K562 (cell line): Measurements from ENCODE around the gene USP24. TPM values are rescaled to one million over a fixed set of nuclear protein-coding genes. Genes with fewer than 3 reads are reported as not detected.

ENCODE experiments used
- ATAC-seq: fragments of 200-7000 bp; cut with Tn5 transposase; 3 replicates; pipeline ENCODE4 v1.9.1; 2020; ENCODE audit warnings: moderate library complexity
- BruUV-seq: library from RNA; stranded (reverse); fragments of 400-500 nt; replicated peaks from 2 replicates; lab custom pipeline; 2021; lab: Mats Ljungman, UMichigan
- CTCF ChIA-PET: fragments of 300-600 bp; formaldehyde crosslinking; extraction: SDS; loops from one replicate; lab custom pipeline; 2021; ENCODE audit warnings: low intra/inter-chr PET ratio; lab: Yijun Ruan, JAX
- POLR2A ChIA-PET: fragments of 300-600, 350-650 bp; sonication (Branson Sonifier 250); formaldehyde crosslinking; extraction: SDS; loops from one replicate; lab custom pipeline; 2021; ENCODE audit warnings: antibody characterized with exemption, inconsistent platforms; lab: Yijun Ruan, JAX
- DNase-seq, 4 experiments: peaks; one replicate each; pipeline versions ENCODE4 v3.0.0 to v3.0.0-alpha.2; 2011 to 2018; ENCODE audit warnings: low spot score in 3 of 4, mixed read lengths in 3 of 4; ENCODE audit errors: extremely low read depth in 1 of 4
- FAIRE-seq: peaks from 2 replicates; lab custom pipeline; 2011; peaks lifted over from hg19 to GRCh38; lab: Jason Lieb, UNC
- H2AFZ ChIP-seq: 2 replicates; pipeline ENCODE4 v1.6.0; 2011; ENCODE audit warnings: low read depth, low read length, control low read depth, inconsistent platforms
- H3K27ac ChIP-seq: fragments of 200-600 bp; 3 replicates; pipeline ENCODE4 v1.8.0; 2011; ENCODE audit warnings: low read depth, mild to moderate bottlenecking, control low read depth, inconsistent platforms, low read length, moderate library complexity, mixed read lengths; ENCODE audit errors: extremely low read depth
- H3K27me3 ChIP-seq, 2 experiments: fragments of 300-600 bp in 1 of 2; 2 replicates in 1 of 2; 3 replicates in 1 of 2; pipeline versions ENCODE4 v1.6.0 to v1.8.0; 2011; ENCODE audit warnings: inconsistent platforms in 2 of 2, low read length in 2 of 2, mild to moderate bottlenecking in 1 of 2, mixed read lengths in 1 of 2, moderate library complexity in 1 of 2; ENCODE audit not compliant: control insufficient read depth in 2 of 2, insufficient read depth in 2 of 2
- H3K36me3 ChIP-seq: fragments of 300-600 bp; 3 replicates; pipeline ENCODE4 v1.8.0; 2011; ENCODE audit warnings: mild to moderate bottlenecking, low read length, inconsistent platforms; ENCODE audit not compliant: control insufficient read depth, insufficient read depth
- H3K4me1 ChIP-seq, 2 experiments: fragments of 200-600 bp in 1 of 2; replicated peaks in 1 of 2; 2 replicates in 1 of 2; 3 replicates in 1 of 2; pipeline versions ENCODE4 v1.5.1 to v1.8.0; 2011; ENCODE audit warnings: inconsistent platforms in 2 of 2, low read length in 2 of 2, mild to moderate bottlenecking in 1 of 2, mixed read lengths in 1 of 2, moderate library complexity in 1 of 2; ENCODE audit not compliant: control insufficient read depth in 2 of 2, insufficient read depth in 2 of 2
- H3K4me2 ChIP-seq: 2 replicates; pipeline ENCODE4 v1.6.1; 2011; ENCODE audit warnings: low read length, control low read depth, inconsistent platforms, mixed read lengths; ENCODE audit not compliant: insufficient read depth
- H3K4me3 ChIP-seq: fragments of 200-600 bp; sonication (generic), shearing (Covaris generic); 2 replicates; pipeline ENCODE4 v1.5.1; 2016; ENCODE audit warnings: control low read depth, inconsistent platforms
- H3K79me2 ChIP-seq: fragments of 200-600 bp; 3 replicates; pipeline ENCODE4 v1.8.0; 2011; ENCODE audit warnings: low read length, inconsistent platforms; ENCODE audit not compliant: control insufficient read depth, insufficient read depth
- H3K9ac ChIP-seq, 2 experiments: 2 replicates each; pipeline versions ENCODE4 v1.6.0 to v1.6.1; 2011; ENCODE audit warnings: low read depth in 2 of 2, low read length in 2 of 2, control low read depth in 1 of 2, inconsistent platforms in 1 of 2, mild to moderate bottlenecking in 1 of 2, mixed read lengths in 1 of 2; ENCODE audit not compliant: insufficient read depth in 1 of 2
- H3K9me1 ChIP-seq: one replicate; pipeline ENCODE4 v1.6.0; 2011; ENCODE audit warnings: inconsistent platforms, mild to moderate bottlenecking, low read length, moderate library complexity; ENCODE audit not compliant: control insufficient read depth, insufficient read depth
- H3K9me3 ChIP-seq: replicated peaks from 2 replicates; pipeline ENCODE4 v1.5.1; 2011; ENCODE audit warnings: low read depth, low read length, inconsistent platforms; ENCODE audit not compliant: control insufficient read depth, insufficient read depth
- H4K20me1 ChIP-seq: replicated peaks from 2 replicates; pipeline ENCODE4 v1.6.1; 2011; ENCODE audit warnings: low read length, inconsistent platforms, mixed read lengths; ENCODE audit not compliant: control insufficient read depth, insufficient read depth
- ARID2 ChIP-seq: fragments of 450-650 bp; IDR thresholded peaks from 2 replicates; pipeline ENCODE4 v1.6.1; 2017; ENCODE audit warnings: antibody characterized with exemption, mild to moderate bottlenecking
- BRF1 ChIP-seq: IDR thresholded peaks from 3 replicates; pipeline ENCODE4 v1.6.1; 2011; ENCODE audit warnings: borderline replicate concordance, mild to moderate bottlenecking; ENCODE audit not compliant: insufficient read length; ENCODE audit errors: extremely low read depth
- ELF1 ChIP-seq: fragments of 200-800 bp; sonication (Bioruptor generic); IDR thresholded peaks from 2 replicates; pipeline ENCODE4 v1.6.1; 2016; ENCODE audit warnings: missing genetic modification characterization, missing compliant biosample characterization
- FOXP1 ChIP-seq: sonication (generic); formaldehyde crosslinking; IDR thresholded peaks from 2 replicates; pipeline ENCODE4 v1.8.0; 2022; ENCODE audit warnings: mild to moderate bottlenecking, missing genetic modification reagents
- GTF2E2 ChIP-seq: fragments of 200-800 bp; sonication (Bioruptor generic); IDR thresholded peaks from 2 replicates; pipeline ENCODE4 v1.6.1; 2016; ENCODE audit warnings: missing genetic modification characterization, missing compliant biosample characterization
- GTF2F1 ChIP-seq: IDR thresholded peaks from 2 replicates; pipeline ENCODE4 v1.6.1; 2011; ENCODE audit warnings: low read depth, low read length, improper control_type of control experiment
- KAT2B ChIP-seq: IDR thresholded peaks from one replicate; pipeline ENCODE4 v1.6.1; 2012; ENCODE audit warnings: low read depth, mild to moderate bottlenecking, control low read depth, inconsistent platforms, low read length, moderate library complexity
- KAT8 ChIP-seq: fragments of 450-650 bp; IDR thresholded peaks from 2 replicates; pipeline ENCODE4 v1.6.1; 2016; ENCODE audit warnings: low read depth, mild to moderate bottlenecking
- KDM4B ChIP-seq, 2 experiments: fragments of 450-650 bp in 1 of 2; sonication (generic) in 1 of 2; IDR thresholded peaks; 2 replicates each; pipeline ENCODE4 v1.6.1; 2016 to 2017; ENCODE audit warnings: borderline replicate concordance in 2 of 2, antibody characterized with exemption in 1 of 2, low read depth in 1 of 2, mild to moderate bottlenecking in 1 of 2
- KLF1 ChIP-seq: fragments of 450-650 bp; IDR thresholded peaks from 2 replicates; pipeline ENCODE4 v1.6.1; 2016; ENCODE audit warnings: missing genetic modification characterization, missing compliant biosample characterization
- MEF2A ChIP-seq: IDR thresholded peaks from 2 replicates; pipeline ENCODE4 v1.6.1; 2011; ENCODE audit warnings: low read depth, mild to moderate bottlenecking, low read length, moderate library complexity; ENCODE audit not compliant: control insufficient read depth
- SIRT6 ChIP-seq: IDR thresholded peaks from one replicate; pipeline ENCODE4 v1.6.1; 2012; ENCODE audit warnings: low read depth, mild to moderate bottlenecking, control low read depth, inconsistent platforms, low read length, moderate library complexity
- SMAD2 ChIP-seq: fragments of 150-350 bp; IDR thresholded peaks from 2 replicates; pipeline ENCODE4 v1.6.1; 2014; ENCODE audit warnings: low read depth, mild to moderate bottlenecking, low read length
- STAT5B ChIP-seq: fragments of 250-450 bp; sonication (Bioruptor Pico); IDR thresholded peaks from 2 replicates; pipeline ENCODE4 v1.8.0; 2021; ENCODE audit warnings: mild to moderate bottlenecking, inconsistent platforms
- SUPT5H ChIP-seq: fragments of 450-650 bp; IDR thresholded peaks from 2 replicates; pipeline ENCODE4 v1.6.1; 2016
- TBP ChIP-seq: optimal IDR thresholded peaks from 2 replicates; pipeline ENCODE3; 2011; ENCODE audit warnings: low read depth, low read length, improper control_type of control experiment
- ZBTB8A ChIP-seq: fragments of 450-650 bp; IDR thresholded peaks from 2 replicates; pipeline ENCODE4 v1.6.1; 2018; ENCODE audit warnings: mild to moderate bottlenecking, moderate library complexity; ENCODE audit not compliant: partially characterized antibody
- ZC3H8 ChIP-seq: fragments of 450-650 bp; IDR thresholded peaks from 2 replicates; pipeline ENCODE4 v1.6.1; 2017
- ZNF121 ChIP-seq: sonication (generic); formaldehyde crosslinking; conservative IDR thresholded peaks from 2 replicates; pipeline ENCODE4 v1.8.0; 2022; ENCODE audit warnings: missing genetic modification reagents
- WGBS: fragments of 100-300 bp; shearing (Covaris generic); methylation state at CpG from one replicate; pipeline ENCODE4 v1.1.6; 2016; ENCODE audit warnings: low coverage, mixed read lengths; ENCODE audit not compliant: insufficient coverage; ENCODE audit errors: missing lambda C conversion rate; 5-methylcytosine and 5-hydroxymethylcytosine counted together
- in situ Hi-C: fragments of 300-500 bp; cut with MboI; formaldehyde crosslinking; loops from 4 replicates; pipeline ENCODE4 v1.15.0; 2018; ENCODE audit warnings: inconsistent platforms, mixed read lengths
- intact Hi-C: fragments of 100-400 bp; cut with micrococcal nuclease; formaldehyde crosslinking; loops from 2 replicates; pipeline ENCODE4 v1.14.2; 2022
- polyA plus RNA-seq, 8 experiments: library from polyadenylated mRNA; depleted of rRNA in 4 of 8; stranded (reverse) in 5 of 8; unstranded in 3 of 8; fragments of >200 nt; fragmentation: Nextera tagmentation in 2 of 8; fragmentation: Illumina TruSeq in 1 of 8; extraction: Ambion mirVana in 2 of 8; extraction: Trizol in 1 of 8; gene quantifications; 2 replicates each; pipeline versions ENCODE4 v1.2.1 to v1.2.3, GENCODE V29; 2011 to 2014; ENCODE audit warnings: inconsistent platforms in 1 of 8, missing spikeins in 1 of 8
- total RNA-seq, 7 experiments: library from RNA; depleted of rRNA in 6 of 7; stranded (reverse); fragments of >200 nt in 6 of 7; fragmentation: Illumina TruSeq in 2 of 7; extraction: Trizol in 2 of 7; gene quantifications; 2 replicates each; pipeline versions ENCODE4 v1.2.1 to v1.2.3, GENCODE V29; 2011 to 2021; ENCODE audit warnings: low replicate concordance in 1 of 7

USP24 gene
- total and polyA plus RNA-seq, 9 of the 15 experiments (the other 6 are each of a cell fraction or from before 2014, with no cell fraction given): 7.7 to 62.6 (median 36.8) TPM

DNA sequence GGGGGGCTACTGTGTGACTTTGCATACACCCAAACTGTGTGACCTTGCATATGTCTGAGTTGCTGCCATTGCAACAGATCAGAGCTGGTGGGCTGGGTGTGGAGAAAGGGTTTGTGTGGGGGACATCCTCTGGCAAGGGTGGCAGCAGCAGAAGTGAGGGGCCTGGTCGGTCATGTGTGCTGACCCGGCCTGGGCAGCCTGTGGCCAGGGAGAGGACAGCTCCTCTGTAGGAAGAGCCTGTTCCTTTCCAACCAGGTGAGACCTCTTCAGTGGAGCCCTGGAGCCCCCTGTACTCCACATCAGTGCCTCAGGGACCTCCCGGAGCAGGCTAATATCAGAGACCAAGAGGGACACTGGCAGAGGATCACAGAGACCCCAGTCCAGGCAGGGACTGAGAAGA lies 167.6 kb downstream of the USP24 start:
- TF ChIP-seq ZBTB8A: no peak
- no peak for TF ChIP-seq SIRT6
- no peak for TF ChIP-seq ZNF121
- TF ChIP-seq KAT2B: no peak
- no peak for TF ChIP-seq KAT8
- no peak for TF ChIP-seq TBP
- TF ChIP-seq ARID2: no peak
- no peak for TF ChIP-seq BRF1
- TF ChIP-seq SUPT5H: no peak
- no peak for TF ChIP-seq KLF1 (tag)
- no peak for TF ChIP-seq GTF2F1
- TF ChIP-seq KDM4B (IDR thresholded peaks at IDR 0.05; ENCODE audit: borderline replicate concordance in 2 of 2, low read depth in 1 of 2): no peak
- no peak for TF ChIP-seq ELF1 (tag)
- no peak for TF ChIP-seq FOXP1 (CRISPR knock-in tag)
- TF ChIP-seq GTF2E2: no peak
- TF ChIP-seq ZC3H8: no peak
- no peak for TF ChIP-seq MEF2A
- no peak for TF ChIP-seq SMAD2
- TF ChIP-seq STAT5B (CRISPR knock-in tag): no peak
- Histone ChIP-seq H3K4me2 (no peak overlapping the region), H3K4me1 (peaks cover 0 to 10% of the 10 kb centered on the region in 2 experiments; a peak in 3 of 5 replicates), H3K9me1 (no peaks in the 10 kb centered on the region), H3K9ac (no peak overlapping the region), H2AFZ (no peak overlapping the region), H3K79me2 (peaks cover 52% of the 10 kb centered on the region), H3K4me3 (no peak overlapping the region), H4K20me1 (peaks cover 5% of the 10 kb centered on the region; the same call in 1 of the 2 replicates), H3K27ac (no peak overlapping the region), H3K9me3 (no peaks in the 10 kb centered on the region), H3K36me3 (peaks cover 98% of the 10 kb centered on the region), H3K27me3 (no peaks in the 10 kb centered on the region)
- FAIRE-seq: no peak
- ChIA-PET CTCF (no interaction called here), POLR2A (interaction anchor here (0.7 to 4.1 kb wide), 2 partner anchors 12 to 356 kb away, joined by 5 to 24 read pairs; no protein-coding TSS in a partner anchor)
- no TSS peak for BruUV-seq
- ATAC-seq: no peak
- WGBS: 73% methylated on average over 2 of the region's 3 CpGs
- in situ Hi-C loops (no loop called here), intact Hi-C loops (no loop called here)
- DNase-seq: no peak
